ENCODE measurements around the gene TFR2.

DNA sequence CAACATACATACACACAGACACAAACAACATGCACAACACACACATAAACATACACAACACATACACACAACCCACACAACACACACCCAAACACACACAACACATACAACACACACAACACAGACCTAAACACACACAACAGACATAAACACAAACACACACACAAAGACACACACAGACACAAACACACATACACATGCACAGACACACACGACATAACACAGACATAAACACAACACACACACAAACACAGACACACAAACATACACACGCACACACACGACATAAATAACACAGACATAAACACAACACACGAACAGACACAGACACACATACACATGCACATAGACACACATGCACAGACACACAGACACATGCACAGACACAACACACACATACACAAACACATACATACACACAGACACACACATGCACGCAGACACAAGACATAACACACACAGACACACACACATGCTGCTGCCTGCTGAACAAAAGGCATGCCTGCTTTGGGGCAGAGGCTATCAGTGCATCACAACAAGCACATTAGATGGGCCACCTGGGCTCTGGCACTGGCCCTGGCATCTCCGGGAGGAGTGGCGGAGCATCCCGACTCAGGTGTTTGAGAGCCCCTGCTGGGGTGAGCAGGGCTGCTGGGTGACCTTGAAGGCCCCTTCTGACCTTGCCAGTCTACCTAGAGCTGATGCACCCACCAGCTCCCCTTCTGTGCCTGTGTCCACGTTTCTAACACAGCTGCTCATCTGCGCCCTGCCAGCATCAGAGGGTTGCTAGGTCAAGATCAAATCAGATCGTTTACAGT is 60.7 kb downstream of the TFR2 start:
- TF ChIP-seq, protein P1, sequence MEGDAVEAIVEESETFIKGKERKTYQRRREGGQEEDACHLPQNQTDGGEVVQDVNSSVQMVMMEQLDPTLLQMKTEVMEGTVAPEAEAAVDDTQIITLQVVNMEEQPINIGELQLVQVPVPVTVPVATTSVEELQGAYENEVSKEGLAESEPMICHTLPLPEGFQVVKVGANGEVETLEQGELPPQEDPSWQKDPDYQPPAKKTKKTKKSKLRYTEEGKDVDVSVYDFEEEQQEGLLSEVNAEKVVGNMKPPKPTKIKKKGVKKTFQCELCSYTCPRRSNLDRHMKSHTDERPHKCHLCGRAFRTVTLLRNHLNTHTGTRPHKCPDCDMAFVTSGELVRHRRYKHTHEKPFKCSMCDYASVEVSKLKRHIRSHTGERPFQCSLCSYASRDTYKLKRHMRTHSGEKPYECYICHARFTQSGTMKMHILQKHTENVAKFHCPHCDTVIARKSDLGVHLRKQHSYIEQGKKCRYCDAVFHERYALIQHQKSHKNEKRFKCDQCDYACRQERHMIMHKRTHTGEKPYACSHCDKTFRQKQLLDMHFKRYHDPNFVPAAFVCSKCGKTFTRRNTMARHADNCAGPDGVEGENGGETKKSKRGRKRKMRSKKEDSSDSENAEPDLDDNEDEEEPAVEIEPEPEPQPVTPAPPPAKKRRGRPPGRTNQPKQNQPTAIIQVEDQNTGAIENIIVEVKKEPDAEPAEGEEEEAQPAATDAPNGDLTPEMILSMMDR (IDR thresholded peaks at IDR 0.05): no peak
- TF ChIP-seq POLR2A (IDR thresholded peaks at IDR 0.05; ENCODE audit: low read depth) (no peak), POLR2AphosphoS5 (IDR thresholded peaks at IDR 0.05) (no peak), EP300 (IDR thresholded peaks at IDR 0.05) (no peak)
